Ramos (cell line): Measurements from ENCODE around the gene NGF.
"Not testable (repeated sequence)": the region's sequence is repeated elsewhere in the genome, so short reads cannot be mapped to it uniquely, and the experiment has no call there.

Experiments used
- in situ Hi-C: fragments of 300-500 bp; cut with MboI; formaldehyde crosslinking; loops from one replicate; pipeline ENCODE4 v1.14.3; 2022; ENCODE audit warnings: low sequenced_read_pairs; ENCODE audit not compliant: unreplicated experiment

Gene NGF

GRCh38 chr1:115311474-115311989 is 26.5 kb downstream of the NGF start:
- in situ Hi-C loops = no loop called here

DNA sequence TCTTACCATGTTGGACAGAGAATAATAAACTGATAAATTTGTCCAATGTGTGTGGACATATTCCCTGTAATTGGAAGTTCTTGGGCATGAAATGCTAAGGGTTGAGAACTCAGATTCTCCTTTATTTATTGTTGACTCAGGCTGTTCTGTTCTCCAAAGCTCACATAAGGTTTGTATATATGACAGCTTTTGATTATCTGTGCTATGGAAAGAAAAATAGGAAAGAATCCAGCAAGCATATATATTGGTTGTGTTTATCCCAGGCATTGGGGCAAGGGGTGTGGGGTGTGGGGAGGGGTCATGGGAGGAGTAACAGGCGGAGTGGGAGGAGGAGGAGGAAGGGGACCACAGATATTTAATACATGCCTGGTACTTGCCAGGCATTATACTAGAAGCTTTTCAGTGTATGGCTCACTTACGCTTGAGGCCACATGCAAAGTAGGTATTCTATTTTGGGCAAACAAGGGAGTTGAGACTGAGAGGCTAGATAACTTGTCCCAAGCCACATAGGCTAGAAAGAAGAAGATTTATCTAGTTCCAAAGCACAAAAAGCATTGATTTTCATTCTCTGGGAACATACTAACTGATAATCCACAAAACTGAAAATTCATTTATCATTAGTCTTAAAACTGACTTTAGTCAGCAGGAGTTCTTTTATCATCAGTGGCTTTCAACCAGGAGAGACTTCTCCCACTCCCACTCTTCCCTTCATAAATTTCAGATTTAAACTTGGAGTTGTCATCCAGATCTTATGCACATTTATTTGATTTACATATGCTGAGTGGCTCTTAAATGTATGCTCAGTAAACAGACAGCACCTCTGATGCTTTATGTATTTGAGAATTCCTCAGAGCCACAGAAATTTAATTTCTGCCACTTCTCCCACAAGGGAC is 27.2 kb downstream of the NGF start:
- in situ Hi-C loops = no loop called here

DNA sequence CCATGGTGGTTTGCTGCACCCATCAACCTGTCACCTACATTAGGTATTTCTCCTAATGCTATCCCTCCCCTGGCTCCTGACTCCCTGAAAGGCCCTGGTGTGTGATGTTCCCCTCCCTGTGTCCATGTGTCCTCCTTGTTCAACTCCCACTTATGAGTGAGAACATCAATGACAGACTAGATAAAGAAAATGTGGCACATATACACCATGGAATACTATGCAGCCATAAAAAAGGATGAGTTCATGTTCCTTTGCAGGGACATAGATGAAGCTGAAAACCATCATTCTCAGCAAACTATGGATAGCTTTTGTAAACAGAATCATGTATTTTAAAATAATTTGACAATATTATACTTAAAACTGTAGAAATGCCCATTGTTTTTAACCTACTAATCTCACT is 28.5 kb downstream of the NGF start:
- in situ Hi-C loops = not testable (repeated sequence)

- in situ Hi-C loops = no loop called here
Observed at GRCh38 chr1:115308969-115309368, 29.1 kb downstream of the NGF start.

DNA sequence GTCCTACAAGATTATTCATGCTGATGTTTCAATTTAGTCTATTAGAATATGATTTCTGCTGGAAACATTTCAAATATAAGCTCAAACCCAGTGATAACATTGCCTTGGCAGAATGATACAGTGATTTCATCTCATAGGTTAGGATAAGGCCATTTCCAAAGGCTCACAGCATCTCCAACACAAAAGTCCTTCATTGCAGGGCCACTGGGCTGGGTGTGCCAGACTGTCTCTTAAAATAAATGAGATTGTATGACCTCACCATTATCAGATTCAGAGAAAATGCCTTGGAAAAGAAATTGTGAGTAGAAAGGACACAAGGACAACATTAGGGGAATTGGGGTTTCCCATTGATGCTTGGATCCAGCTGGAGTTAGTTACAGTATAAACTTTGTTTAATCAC is 30.4 kb downstream of the NGF start:
- in situ Hi-C loops = no loop called here

DNA sequence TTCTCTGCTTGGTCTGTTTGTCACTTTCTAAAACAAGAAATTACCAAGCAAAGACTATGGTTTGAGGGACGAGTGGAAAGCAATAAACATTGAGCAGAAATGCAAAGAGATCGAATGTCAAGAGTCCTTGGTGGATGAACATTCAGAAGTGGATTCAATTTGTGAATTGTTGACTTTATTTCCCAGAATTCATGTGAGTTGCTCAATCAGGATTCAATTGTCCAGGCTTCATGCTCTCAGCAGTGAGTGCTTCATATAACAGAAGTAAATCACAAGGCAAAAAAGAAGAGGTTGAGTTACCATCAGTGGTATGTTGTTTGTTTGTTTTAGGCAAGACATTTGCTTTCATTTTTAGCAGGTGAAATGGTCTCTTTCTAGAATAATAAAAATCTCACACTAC is 31.9 kb downstream of the NGF start:
- in situ Hi-C loops = no loop called here

GRCh38 chr1:115303364-115303763 is 34.7 kb downstream of the NGF start:
- in situ Hi-C loops = no loop called here

- in situ Hi-C loops = no loop called here
Observed at GRCh38 chr1:115302390-115302961, 35.6 kb downstream of the NGF start.

- in situ Hi-C loops = no loop called here
Observed at GRCh38 chr1:115301438-115302020, 36.5 kb downstream of the NGF start.

- in situ Hi-C loops = no loop called here
Observed at GRCh38 chr1:115300087-115300876, 37.8 kb downstream of the NGF start.

GRCh38 chr1:115299266-115299665 is 38.8 kb downstream of the NGF start:
- in situ Hi-C loops = no loop called here

DNA sequence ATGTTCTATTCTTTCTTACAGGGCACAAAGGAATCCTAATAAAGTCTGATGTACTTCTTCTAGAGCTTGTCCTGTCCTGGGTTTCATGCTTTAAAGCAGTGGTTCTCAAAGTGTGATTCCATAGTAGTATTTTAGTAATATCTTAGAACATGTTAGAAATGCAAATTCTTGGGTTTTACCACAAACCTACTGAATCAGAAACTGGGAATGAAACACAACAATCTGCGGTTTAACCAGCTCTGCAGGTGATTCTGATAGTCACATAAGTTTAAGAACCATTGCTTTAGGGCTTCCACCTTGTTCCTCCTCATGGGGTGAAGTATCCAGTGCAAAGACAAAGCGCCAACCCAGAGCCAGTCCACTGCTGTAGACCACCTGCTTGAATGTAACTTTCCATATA is 41.1 kb downstream of the NGF start:
- in situ Hi-C loops = no loop called here

DNA sequence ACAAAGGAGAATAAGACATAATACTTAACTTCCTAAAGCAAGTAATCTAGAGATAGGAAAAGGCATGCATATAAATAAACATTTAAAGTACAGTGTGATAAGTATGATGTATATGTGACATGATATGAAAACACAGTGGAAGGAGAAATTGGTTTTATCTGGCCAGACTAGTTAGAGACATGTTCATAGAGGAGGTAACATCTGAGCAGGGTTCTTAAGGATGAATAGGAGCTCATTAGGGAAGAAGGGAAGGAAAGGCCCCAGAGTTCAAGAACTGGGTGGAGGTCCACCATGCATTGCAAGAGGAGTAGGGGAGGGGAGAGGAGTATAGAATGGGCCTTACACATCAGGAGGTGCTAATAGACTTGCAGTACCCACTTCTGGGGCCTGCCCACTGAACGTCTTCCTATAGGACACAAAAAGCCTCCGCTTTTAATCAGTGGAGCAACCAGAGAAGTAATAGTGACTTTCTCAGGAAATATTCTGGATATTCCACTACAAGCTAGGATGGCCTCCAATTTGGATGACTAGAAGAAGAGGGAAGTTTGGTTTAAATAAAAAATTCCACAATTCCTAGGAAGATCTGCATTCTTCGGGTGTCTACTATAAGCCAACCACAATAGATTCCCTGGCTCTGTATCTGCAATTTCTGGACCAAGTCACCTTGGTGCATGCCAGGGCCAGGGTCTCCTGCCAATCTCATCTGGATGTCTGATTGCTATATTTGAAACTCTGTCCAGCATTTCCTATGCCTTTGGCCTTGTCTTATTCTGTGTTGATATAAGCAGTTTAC is 41.9 kb downstream of the NGF start:
- in situ Hi-C loops = no loop called here

GRCh38 chr1:115293899-115294298 is 44.1 kb downstream of the NGF start:
- in situ Hi-C loops = no loop called here

GRCh38 chr1:115293006-115293405 is 45.0 kb downstream of the NGF start:
- in situ Hi-C loops = no loop called here

DNA sequence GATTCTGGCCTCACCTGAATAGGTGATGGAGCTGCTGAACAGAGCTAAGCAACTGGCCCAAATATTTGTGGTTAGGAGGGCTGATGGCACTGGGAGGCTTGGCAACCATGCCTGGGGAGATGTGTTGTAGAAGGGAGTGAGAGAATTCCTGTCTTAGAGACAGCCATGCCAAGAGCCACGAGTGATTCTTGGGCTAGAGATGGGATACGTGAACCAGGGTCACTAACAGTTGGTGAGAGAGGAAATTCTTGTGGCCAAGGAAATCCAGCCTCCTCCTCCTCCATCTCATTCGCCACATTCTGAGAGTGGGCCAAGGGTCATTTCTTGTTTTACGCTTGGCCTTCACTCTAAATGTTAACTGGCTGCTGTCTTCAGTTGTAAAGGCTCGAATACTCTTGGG is 46.3 kb downstream of the NGF start:
- in situ Hi-C loops = no loop called here

GRCh38 chr1:115289940-115290339 is 48.1 kb downstream of the NGF start:
- in situ Hi-C loops = no loop called here

DNA sequence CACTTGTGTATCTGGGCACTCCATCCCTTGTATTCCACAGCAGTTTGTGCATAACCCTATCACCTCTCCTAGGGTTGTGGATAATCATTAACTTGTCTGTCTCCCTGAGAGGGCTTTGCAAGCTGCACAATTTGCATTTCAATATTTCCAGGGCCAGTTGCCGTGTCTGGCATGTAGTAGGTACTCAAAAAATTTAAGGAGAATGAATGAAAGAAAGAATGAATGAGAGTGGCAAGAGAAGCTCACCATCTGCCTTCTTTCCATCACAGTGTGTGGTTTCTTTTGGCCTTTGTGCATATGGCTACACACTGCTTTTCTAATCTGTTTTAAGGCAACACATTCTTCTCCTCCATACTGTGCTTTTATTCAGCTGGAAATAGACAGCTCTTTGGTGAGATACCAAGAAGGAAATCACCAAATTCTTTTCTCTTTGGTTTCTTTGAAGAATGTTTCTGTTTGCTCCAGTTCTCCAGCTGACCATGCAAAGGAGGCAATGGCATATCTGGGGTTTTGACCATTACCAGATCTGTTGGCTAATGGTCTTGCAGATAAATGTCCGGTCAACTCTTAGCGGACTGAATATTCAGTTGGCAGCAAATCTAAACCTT is 49.4 kb downstream of the NGF start:
- in situ Hi-C loops = no loop called here

DNA sequence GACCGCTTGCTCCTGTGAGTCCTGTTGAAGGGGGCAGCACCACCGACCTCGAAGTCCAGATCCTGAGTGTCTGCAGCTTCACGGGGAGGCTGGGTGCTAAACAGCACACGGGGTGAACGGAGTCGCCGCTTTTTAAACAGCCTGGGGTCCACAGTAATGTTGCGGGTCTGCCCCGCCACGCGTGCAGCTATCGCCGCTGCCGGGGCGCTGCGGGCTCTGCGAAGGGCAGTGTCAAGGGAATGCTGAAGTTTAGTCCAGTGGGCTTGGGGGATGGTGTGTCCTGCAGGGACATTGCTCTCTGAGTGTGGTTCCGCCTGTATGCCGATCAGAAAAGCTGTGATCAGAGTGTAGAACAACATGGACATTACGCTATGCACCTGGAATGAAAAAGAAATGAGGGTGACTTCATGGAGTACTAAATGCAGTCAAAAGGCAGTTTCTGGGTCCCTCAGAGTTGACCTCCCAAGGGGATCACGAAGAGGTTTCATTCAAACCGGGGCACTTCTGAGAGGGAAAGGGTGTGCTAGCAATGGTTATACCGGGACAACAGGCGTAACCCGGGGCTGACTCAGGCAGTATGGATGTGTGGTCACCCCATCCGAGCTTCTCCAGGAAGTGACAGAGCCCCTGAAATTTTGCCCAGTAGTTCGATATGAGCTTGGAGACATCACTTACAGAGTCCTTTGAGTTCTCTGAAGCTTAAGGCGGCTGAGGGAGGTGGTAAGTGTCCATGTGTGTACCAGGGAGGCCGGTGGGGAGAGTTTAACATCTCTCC is 51.4 kb downstream of the NGF start:
- in situ Hi-C loops = no loop called here
